Activated CD8-positive, alpha-beta T cell treated with anti-CD3 and anti-CD28 coated beads for 36 hours (primary cell): ENCODE measurements around the gene ABCC9. TPM values are rescaled to one million over a fixed set of nuclear protein-coding genes. Genes with fewer than 3 reads are reported as not detected.

Experiments
- ATAC-seq: fragments of 200-7000 bp; cut with Tn5 transposase; one replicate; pipeline ENCODE4 v1.10.0; 2021; ENCODE audit warnings: mild to moderate bottlenecking, moderate library complexity
- CTCF ChIA-PET: fragments of 350-600 bp; sonication (Branson Sonifier 250); formaldehyde crosslinking; loops from one replicate; lab custom pipeline; 2021; ENCODE audit warnings: antibody characterized with exemption; lab: Charles Lee
- POLR2A ChIA-PET: fragments of 350-600 bp; sonication (Branson Sonifier 250); formaldehyde crosslinking; loops from one replicate; lab custom pipeline; 2021; ENCODE audit warnings: antibody characterized with exemption; lab: Charles Lee
- DNase-seq: peaks from one replicate; pipeline ENCODE4 v3.0.0-alpha.2; 2020
- H3K27ac Mint-ChIP-seq: one replicate; pipeline ENCODE4 v1.8.0; 2021; ENCODE audit warnings: mild to moderate bottlenecking, mixed read lengths
- H3K27me3 Mint-ChIP-seq: one replicate; pipeline ENCODE4 v1.8.0; 2021; ENCODE audit warnings: mixed read lengths
- H3K36me3 Mint-ChIP-seq: one replicate; pipeline ENCODE4 v1.8.0; 2021; ENCODE audit warnings: low read depth, mixed read lengths
- H3K4me1 Mint-ChIP-seq: one replicate; pipeline ENCODE4 v1.8.0; 2021; ENCODE audit warnings: low read depth, mixed read lengths
- H3K4me3 Mint-ChIP-seq: one replicate; pipeline ENCODE4 v1.8.0; 2021; ENCODE audit warnings: mild to moderate bottlenecking, moderate library complexity, mixed read lengths
- H3K9me3 Mint-ChIP-seq: one replicate; pipeline ENCODE4 v1.8.0; 2021; ENCODE audit warnings: mixed read lengths
- intact Hi-C: fragments of 100-400 bp; cut with micrococcal nuclease; formaldehyde crosslinking; loops from one replicate; pipeline ENCODE4 v1.10.0; 2022
- total RNA-seq, 2 experiments: library from RNA; stranded (reverse); gene quantifications; one replicate each; pipeline ENCODE4 v1.2.3, GENCODE V29; 2021
- TF ChIP-seq, protein P1 (sequence below): fragments of 200-600 bp; IDR thresholded peaks from one replicate; pipeline ENCODE4 v1.8.0; 2022; ENCODE audit warnings: antibody characterized with exemption, mild to moderate bottlenecking

The ABCC9 gene
- total RNA-seq, result not detected

DNA sequence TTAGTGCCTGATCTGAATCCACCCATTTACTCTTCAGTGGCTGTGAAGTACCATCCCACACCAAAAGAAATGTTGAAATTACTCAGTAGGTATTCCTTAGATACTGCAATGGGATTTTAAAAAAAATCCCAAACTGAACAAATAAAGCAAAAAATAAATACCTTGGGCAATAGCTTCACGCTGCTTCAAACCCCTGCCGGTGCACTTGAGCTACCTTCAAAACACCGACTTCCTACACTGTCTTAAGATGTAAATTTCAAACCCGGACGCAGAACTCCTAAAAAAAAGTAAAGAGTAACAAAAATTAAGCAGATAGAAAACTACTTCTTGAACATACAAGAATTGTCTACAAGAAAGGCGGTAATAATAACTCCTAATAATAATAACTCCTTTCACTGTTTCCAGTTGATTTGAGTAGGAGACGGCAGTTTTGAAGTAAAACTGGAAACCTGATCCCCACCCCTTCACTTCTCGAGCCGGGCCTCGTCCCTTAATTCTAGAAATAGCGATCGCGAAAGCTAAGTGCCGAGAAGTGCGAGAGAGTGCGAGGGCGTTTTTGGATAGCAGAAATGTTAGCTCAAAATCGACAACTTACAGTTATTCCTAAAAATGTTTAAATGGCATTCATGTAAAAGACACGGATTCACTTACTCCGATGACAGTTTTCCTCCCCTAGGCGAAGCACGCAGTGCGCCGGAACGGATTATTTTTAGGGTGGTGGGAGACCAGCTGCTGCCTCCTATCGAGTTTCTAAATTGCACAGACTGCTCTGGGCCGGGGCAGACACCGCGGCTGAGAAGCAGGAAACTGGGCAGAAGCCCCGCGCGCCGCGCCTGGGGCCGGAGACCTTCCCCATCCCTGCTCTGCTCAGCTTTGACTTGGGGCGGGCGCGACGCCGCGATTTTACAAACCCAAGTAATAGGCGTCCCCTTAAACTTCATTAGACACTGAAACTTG lies at the start of gene ABCC9:
Gene ABCC9 (minus strand): TSS at position 878 of the 957 bp plus-strand sequence. CDS start 4,752 bp downstream, outside the sequence.
- CTCF ChIA-PET, result no interaction called here
- peak; percentile 27 for DNase-seq
- Mint-ChIP-seq H3K4me3 (peak within 1 kb of the TSS; percentile 40), H3K4me1 (peaks cover 14% of the 10 kb centered on the region), H3K27me3 (peaks cover 51% of the 10 kb centered on the region), H3K9me3 (peaks cover 10% of the 10 kb centered on the region), H3K27ac (no peak within 1 kb of the TSS), H3K36me3 (no peaks in the 10 kb centered on the region)
- intact Hi-C loops, result no loop called here
- peak; percentile 49 for ATAC-seq
- POLR2A ChIA-PET, result no interaction called here
- TF ChIP-seq, protein P1, sequence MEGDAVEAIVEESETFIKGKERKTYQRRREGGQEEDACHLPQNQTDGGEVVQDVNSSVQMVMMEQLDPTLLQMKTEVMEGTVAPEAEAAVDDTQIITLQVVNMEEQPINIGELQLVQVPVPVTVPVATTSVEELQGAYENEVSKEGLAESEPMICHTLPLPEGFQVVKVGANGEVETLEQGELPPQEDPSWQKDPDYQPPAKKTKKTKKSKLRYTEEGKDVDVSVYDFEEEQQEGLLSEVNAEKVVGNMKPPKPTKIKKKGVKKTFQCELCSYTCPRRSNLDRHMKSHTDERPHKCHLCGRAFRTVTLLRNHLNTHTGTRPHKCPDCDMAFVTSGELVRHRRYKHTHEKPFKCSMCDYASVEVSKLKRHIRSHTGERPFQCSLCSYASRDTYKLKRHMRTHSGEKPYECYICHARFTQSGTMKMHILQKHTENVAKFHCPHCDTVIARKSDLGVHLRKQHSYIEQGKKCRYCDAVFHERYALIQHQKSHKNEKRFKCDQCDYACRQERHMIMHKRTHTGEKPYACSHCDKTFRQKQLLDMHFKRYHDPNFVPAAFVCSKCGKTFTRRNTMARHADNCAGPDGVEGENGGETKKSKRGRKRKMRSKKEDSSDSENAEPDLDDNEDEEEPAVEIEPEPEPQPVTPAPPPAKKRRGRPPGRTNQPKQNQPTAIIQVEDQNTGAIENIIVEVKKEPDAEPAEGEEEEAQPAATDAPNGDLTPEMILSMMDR, result no peak

DNA sequence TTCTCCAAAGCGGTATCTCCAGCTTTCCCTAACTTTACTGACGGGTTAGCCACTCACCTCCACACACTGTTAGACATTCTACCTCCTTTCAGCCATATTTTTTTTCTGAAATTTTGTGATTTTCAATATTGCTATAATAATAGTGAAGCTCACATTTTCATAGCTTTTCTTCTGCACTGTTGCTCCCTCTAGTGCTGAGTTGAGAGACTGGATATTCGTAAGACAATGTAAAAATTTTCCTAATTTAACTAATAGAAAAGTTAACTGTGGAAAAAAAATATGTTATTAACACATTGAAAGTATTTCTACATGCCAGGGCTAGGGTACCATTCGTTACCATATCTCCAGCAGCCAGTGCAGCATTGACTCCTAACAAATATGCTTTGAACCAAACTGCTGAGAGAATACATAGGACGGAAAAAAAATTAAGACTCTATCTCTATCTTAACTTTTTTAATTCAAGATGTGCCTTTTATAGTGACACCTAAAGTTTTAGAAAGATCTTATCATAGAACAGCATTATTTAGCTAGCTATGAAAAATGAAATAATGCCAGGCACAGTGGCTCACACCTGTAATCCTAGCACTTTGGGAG lies 48.7 kb upstream of the ABCC9 start:
- H3K27ac Mint-ChIP-seq, result no peak overlapping the region
- DNase-seq (no peak), ATAC-seq (no peak)
- no peaks in the 10 kb centered on the region for H3K9me3 Mint-ChIP-seq
- peaks cover 12% of the 10 kb centered on the region for H3K27me3 Mint-ChIP-seq
- CTCF ChIA-PET, result interaction anchor here (0.7 to 3.2 kb wide), 10 partner anchors 11 to 310 kb away, joined by 3 to 20 read pairs (median 4); no protein-coding TSS in a partner anchor
- POLR2A ChIA-PET, result no interaction called here
- peaks cover 4% of the 10 kb centered on the region for H3K4me1 Mint-ChIP-seq
- intact Hi-C loops, result no loop called here
- no peaks in the 10 kb centered on the region for H3K36me3 Mint-ChIP-seq
- TF ChIP-seq, protein P1, result peak; percentile 51
- no peak overlapping the region for H3K4me3 Mint-ChIP-seq

DNA sequence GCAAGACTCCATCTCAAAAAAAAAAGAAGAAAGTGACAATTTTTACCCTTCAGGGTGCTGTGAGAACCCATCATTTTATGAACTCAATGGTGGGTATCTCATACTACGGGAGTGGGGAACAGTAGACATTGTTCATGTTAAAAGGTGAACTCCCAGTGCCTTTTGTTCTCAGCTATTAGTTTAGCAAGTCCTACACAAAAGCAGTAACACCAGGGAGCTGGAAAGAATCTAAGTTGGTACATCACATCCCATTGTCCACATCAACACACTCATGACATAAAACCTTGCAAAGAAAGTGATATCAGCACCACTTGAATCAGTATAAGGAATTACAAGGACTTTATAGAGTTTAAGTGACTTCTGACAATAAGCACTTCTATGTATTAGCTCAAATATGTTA lies 47.4 kb upstream of the ABCC9 start:
- Mint-ChIP-seq H3K27me3 (peaks cover 14% of the 10 kb centered on the region), H3K4me1 (peaks cover 4% of the 10 kb centered on the region), H3K27ac (no peak overlapping the region), H3K9me3 (no peaks in the 10 kb centered on the region), H3K36me3 (no peaks in the 10 kb centered on the region), H3K4me3 (no peak overlapping the region)
- POLR2A ChIA-PET, result no interaction called here
- ATAC-seq (no peak), DNase-seq (no peak)
- TF ChIP-seq, protein P1, result no peak
- CTCF ChIA-PET, result interaction anchor here (1.4 to 3.2 kb wide), 2 partner anchors 15 to 290 kb away, joined by 5 to 20 read pairs; no protein-coding TSS in a partner anchor
- intact Hi-C loops, result no loop called here

DNA sequence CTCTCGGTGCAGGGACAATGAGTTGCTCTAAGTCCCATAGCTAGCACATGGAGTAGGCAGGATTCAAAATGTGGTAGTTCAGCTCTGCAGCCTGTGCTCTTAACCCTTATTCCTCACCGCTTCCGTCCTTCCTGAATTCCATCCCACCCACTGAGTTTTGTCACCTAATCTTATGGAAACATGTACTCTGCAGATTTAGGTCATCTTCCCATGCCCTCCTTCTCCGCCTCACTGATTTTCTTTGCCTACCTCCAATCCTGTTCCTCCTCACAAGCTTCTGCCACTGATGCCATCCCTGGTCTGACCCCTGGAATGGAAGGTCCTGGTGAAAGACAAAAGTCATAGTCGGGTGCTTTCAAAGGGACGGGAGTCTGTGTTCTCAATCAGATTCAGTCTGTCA lies 46.5 kb upstream of the ABCC9 start:
- TF ChIP-seq, protein P1, result no peak
- ChIA-PET CTCF (no interaction called here), POLR2A (no interaction called here)
- no peak for DNase-seq
- Mint-ChIP-seq H3K9me3 (no peaks in the 10 kb centered on the region), H3K4me3 (no peak overlapping the region), H3K36me3 (no peaks in the 10 kb centered on the region), H3K27ac (no peak overlapping the region), H3K27me3 (peaks cover 14% of the 10 kb centered on the region), H3K4me1 (peaks cover 2% of the 10 kb centered on the region)
- intact Hi-C loops, result no loop called here
- ATAC-seq, result no peak
